H1 (cell line): ENCODE data around the gene SHC3. TPM values are rescaled to one million over a fixed set of nuclear protein-coding genes. Genes with fewer than 3 reads are reported as not detected.

Source experiments
- CTCF ChIA-PET: fragments of 300-600 bp; sonication (Branson Sonifier 250); formaldehyde crosslinking; loops from one replicate; lab custom pipeline; 2021; ENCODE audit not compliant: partially characterized antibody; lab: Charles Lee
- POLR2A ChIA-PET: fragments of 300-600 bp; sonication (Branson Sonifier 250); formaldehyde crosslinking; loops from one replicate; lab custom pipeline; 2021; ENCODE audit warnings: inconsistent platforms; ENCODE audit not compliant: partially characterized antibody; lab: Charles Lee
- DNase-seq, 2 experiments: peaks; one replicate each; pipeline versions ENCODE4 v3.0.0 to v3.0.0-alpha.2; 2010 to 2022; ENCODE audit warnings: low spot score in 2 of 2, low read depth in 1 of 2, mixed read lengths in 1 of 2
- FAIRE-seq: peaks from 2 replicates; lab custom pipeline; 2011; peaks lifted over from hg19 to GRCh38; lab: Jason Lieb, UNC
- H2AFZ ChIP-seq: 2 replicates; pipeline ENCODE4 v1.8.1; 2012; ENCODE audit warnings: low read length, inconsistent platforms
- H2AK5ac ChIP-seq: 2 replicates; pipeline ENCODE4 v1.6.1; 2013; ENCODE audit warnings: low read depth, low read length
- H2BK120ac ChIP-seq: replicated peaks from 2 replicates; pipeline ENCODE3; 2013; ENCODE audit warnings: low read depth, low read length, inconsistent platforms
- H2BK12ac ChIP-seq: 2 replicates; pipeline ENCODE4 v1.6.1; 2013; ENCODE audit warnings: low read depth, low read length
- H2BK15ac ChIP-seq: 2 replicates; pipeline ENCODE4 v1.6.1; 2013; ENCODE audit warnings: low read length
- H2BK20ac ChIP-seq: 2 replicates; pipeline ENCODE4 v1.6.1; 2013; ENCODE audit warnings: low read length
- H2BK5ac ChIP-seq: 2 replicates; pipeline ENCODE4 v1.6.1; 2013; ENCODE audit warnings: low read depth, low read length
- H3K14ac ChIP-seq: 2 replicates; pipeline ENCODE4 v1.6.1; 2013; ENCODE audit warnings: inconsistent platforms; ENCODE audit not compliant: insufficient read length
- H3K18ac ChIP-seq: 2 replicates; pipeline ENCODE4 v1.6.1; 2013; ENCODE audit warnings: low read length; ENCODE audit errors: extremely low read depth
- H3K23ac ChIP-seq: 2 replicates; pipeline ENCODE4 v1.6.1; 2013; ENCODE audit warnings: inconsistent platforms; ENCODE audit not compliant: insufficient read length
- H3K23me2 ChIP-seq: 2 replicates; pipeline ENCODE4 v1.6.1; 2013; ENCODE audit warnings: low read depth, low read length
- H3K27ac ChIP-seq: 2 replicates; pipeline ENCODE4 v1.6.1; 2011; ENCODE audit warnings: low read depth, low read length, inconsistent platforms
- H3K27me3 ChIP-seq, 4 experiments: replicated peaks in 1 of 4; 1 replicate in 1 of 4; 2 replicates in 3 of 4; pipeline versions ENCODE4 v1.6.1 to v1.8.1; 2011 to 2013; ENCODE audit warnings: low read length in 3 of 4, mild to moderate bottlenecking in 3 of 4, inconsistent platforms in 2 of 4, mixed read lengths in 2 of 4, moderate library complexity in 1 of 4; ENCODE audit not compliant: control insufficient read depth in 3 of 4, insufficient read depth in 3 of 4; ENCODE audit errors: extremely low read depth in 1 of 4
- H3K36me3 ChIP-seq, 4 experiments: 2 replicates each; pipeline versions ENCODE4 v1.6.1 to v1.8.1; 2011 to 2013; ENCODE audit warnings: mild to moderate bottlenecking in 4 of 4, low read length in 3 of 4, moderate library complexity in 2 of 4, control low read depth in 1 of 4, inconsistent platforms in 1 of 4; ENCODE audit not compliant: insufficient read depth in 4 of 4, control insufficient read depth in 2 of 4
- H3K4ac ChIP-seq: replicated peaks from 2 replicates; pipeline ENCODE3; 2013; ENCODE audit warnings: low read length, low read depth, mixed read lengths, inconsistent platforms; ENCODE audit not compliant: insufficient read length
- H3K4me1 ChIP-seq, 4 experiments: replicated peaks in 1 of 4; 1 replicate in 1 of 4; 2 replicates in 3 of 4; pipeline versions ENCODE4 v1.6.1 to v1.8.1; 2011 to 2013; ENCODE audit warnings: low read length in 3 of 4, inconsistent platforms in 2 of 4, mixed read lengths in 1 of 4; ENCODE audit not compliant: insufficient read depth in 4 of 4, control insufficient read depth in 3 of 4
- H3K4me2 ChIP-seq, 2 experiments: 2 replicates each; pipeline versions ENCODE4 v1.6.1 to v1.8.1; 2011 to 2013; ENCODE audit warnings: low read depth in 2 of 2, low read length in 2 of 2, control low read depth in 1 of 2, inconsistent platforms in 1 of 2, mild to moderate bottlenecking in 1 of 2; ENCODE audit not compliant: insufficient read depth in 1 of 2
- H3K4me3 ChIP-seq, 4 experiments: fragments of 200-600, 300-600 bp in 1 of 4; sonication (generic), shearing (Covaris generic), sonication (Bioruptor Twin) in 1 of 4; 2 replicates each; pipeline versions ENCODE4 v1.5.1 to v1.8.1; 2011 to 2016; ENCODE audit warnings: low read length in 4 of 4, low read depth in 3 of 4, control low read depth in 2 of 4, inconsistent platforms in 2 of 4, mild to moderate bottlenecking in 2 of 4, mixed read lengths in 1 of 4, moderate library complexity in 1 of 4; ENCODE audit not compliant: insufficient read depth in 2 of 4; ENCODE audit errors: extremely low read depth in 1 of 4
- H3K56ac ChIP-seq: replicated peaks from 2 replicates; pipeline ENCODE3; 2013; ENCODE audit warnings: low read depth, mild to moderate bottlenecking, mixed read lengths, low read length, inconsistent platforms; ENCODE audit not compliant: insufficient read length
- H3K79me1 ChIP-seq: 2 replicates; pipeline ENCODE4 v1.6.1; 2013; ENCODE audit warnings: low read depth, low read length, control low read depth
- H3K79me2 ChIP-seq, 2 experiments: 2 replicates each; pipeline versions ENCODE4 v1.6.1 to v1.8.1; 2012 to 2013; ENCODE audit warnings: low read length in 2 of 2, mild to moderate bottlenecking in 2 of 2, inconsistent platforms in 1 of 2; ENCODE audit not compliant: insufficient read depth in 2 of 2, control insufficient read depth in 1 of 2
- H3K9ac ChIP-seq, 4 experiments: replicated peaks in 1 of 4; 1 replicate in 1 of 4; 2 replicates in 3 of 4; pipeline versions ENCODE4 v1.6.1 to v1.8.1; 2011 to 2013; ENCODE audit warnings: low read depth in 3 of 4, low read length in 3 of 4, control low read depth in 2 of 4, mild to moderate bottlenecking in 2 of 4, moderate library complexity in 2 of 4, inconsistent platforms in 1 of 4; ENCODE audit errors: extremely low read depth in 1 of 4
- H3K9me3 ChIP-seq, 2 experiments: 2 replicates each; pipeline versions ENCODE4 v1.6.1 to v1.8.1; 2012 to 2013; ENCODE audit warnings: mild to moderate bottlenecking in 2 of 2, moderate library complexity in 2 of 2, control low read depth in 1 of 2, inconsistent platforms in 1 of 2, low read depth in 1 of 2, low read length in 1 of 2, mixed read lengths in 1 of 2; ENCODE audit not compliant: insufficient read depth in 2 of 2
- H4K20me1 ChIP-seq, 2 experiments: replicated peaks in 1 of 2; 2 replicates each; pipeline versions ENCODE3 to v1.8.1; 2011 to 2013; ENCODE audit warnings: inconsistent platforms in 2 of 2, low read length in 2 of 2, mild to moderate bottlenecking in 1 of 2; ENCODE audit not compliant: insufficient read depth in 2 of 2, control insufficient read depth in 1 of 2
- H4K5ac ChIP-seq: 2 replicates; pipeline ENCODE4 v1.6.1; 2013; ENCODE audit warnings: low read length, low read depth, mixed read lengths, inconsistent platforms; ENCODE audit not compliant: insufficient read length
- H4K8ac ChIP-seq: 2 replicates; pipeline ENCODE4 v1.8.0; 2013; ENCODE audit warnings: mild to moderate bottlenecking, moderate library complexity, low read length, inconsistent platforms; ENCODE audit not compliant: insufficient read depth; ENCODE audit errors: extremely low read depth
- H4K91ac ChIP-seq: replicated peaks from 2 replicates; pipeline ENCODE3; 2013; ENCODE audit warnings: low read length, mixed read lengths, inconsistent platforms; ENCODE audit not compliant: insufficient read length
- ATF2 ChIP-seq: IDR thresholded peaks from 2 replicates; pipeline ENCODE4 v1.6.1; 2012; ENCODE audit warnings: low read length, inconsistent platforms
- ATF3 ChIP-seq: IDR thresholded peaks from 2 replicates; pipeline ENCODE4 v1.6.1; 2011; ENCODE audit warnings: low read depth, mild to moderate bottlenecking, low read length; ENCODE audit not compliant: insufficient read depth
- BCL11A ChIP-seq, 2 experiments: IDR thresholded peaks; one replicate each; pipeline ENCODE4 v1.6.1; 2011; ENCODE audit warnings: low read depth in 2 of 2, low read length in 2 of 2, mild to moderate bottlenecking in 2 of 2
- EGR1 ChIP-seq: IDR thresholded peaks from 2 replicates; pipeline ENCODE4 v1.6.1; 2011; ENCODE audit warnings: low read depth, low read length, borderline replicate concordance
- GABPA ChIP-seq: IDR thresholded peaks from 2 replicates; pipeline ENCODE4 v1.6.1; 2011; ENCODE audit warnings: mild to moderate bottlenecking, low read length, moderate library complexity, borderline replicate concordance; ENCODE audit not compliant: insufficient read depth
- JUND ChIP-seq: IDR thresholded peaks from 2 replicates; pipeline ENCODE4 v1.6.1; 2011; ENCODE audit warnings: mild to moderate bottlenecking, improper control_type of control experiment, low read length
- RNF2 ChIP-seq: fragments of 200-900, 300-1000 bp; sonication (generic); IDR thresholded peaks from 2 replicates; pipeline ENCODE4 v1.7.1; 2016; ENCODE audit warnings: borderline replicate concordance, low read depth, mild to moderate bottlenecking, antibody characterized with exemption, low read length; ENCODE audit not compliant: poor library complexity, severe bottlenecking; ENCODE audit errors: missing control alignments
- TAF1 ChIP-seq: IDR thresholded peaks from 2 replicates; pipeline ENCODE4 v1.6.1; 2011; ENCODE audit warnings: mild to moderate bottlenecking, low read depth, low read length
- TCF12 ChIP-seq: IDR thresholded peaks from 2 replicates; pipeline ENCODE4 v1.6.1; 2011; ENCODE audit warnings: low read depth, mild to moderate bottlenecking, low read length
- WGBS, 2 experiments: shearing (Covaris generic) in 1 of 2; methylation state at CpG; one replicate each; pipeline versions ENCODE4 v1.1.6 to v1.1.7; 2013 to 2015; ENCODE audit warnings: low lambda C conversion rate in 2 of 2, mixed read lengths in 2 of 2, inconsistent platforms in 1 of 2, low coverage in 1 of 2, missing lambda C conversion rate in 1 of 2; ENCODE audit not compliant: insufficient replicate concordance in 2 of 2, insufficient coverage in 1 of 2, insufficient read length in 1 of 2; ENCODE audit errors: extremely low coverage in 1 of 2, missing lambda C conversion rate in 1 of 2; 5-methylcytosine and 5-hydroxymethylcytosine counted together
- polyA plus RNA-seq, 7 experiments: library from polyadenylated mRNA; depleted of rRNA in 3 of 7; stranded (reverse) in 5 of 7; unstranded in 2 of 7; fragments of >200 nt in 5 of 7; fragments of 200-250 nt in 2 of 7; gene quantifications; 1 replicate in 5 of 7; 2 replicates in 1 of 7; 4 replicates in 1 of 7; pipeline versions ENCODE4 v1.2.1 to v1.2.3, GENCODE V29; 2011 to 2013; ENCODE audit warnings: missing spikeins in 2 of 7, mixed read lengths in 2 of 7
- total RNA-seq: library from RNA; stranded (reverse); fragmentation: NEBNext Ultra II Directional; extraction: Animal tissue kit (Norgen Biotek cat#: 25700); gene quantifications from 2 replicates; pipeline ENCODE4 v1.2.1, GENCODE V29; 2021

Gene SHC3
- total and polyA plus RNA-seq, 2 of the 8 experiments (the other 6 are each of a cell fraction or from before 2014, with no cell fraction given), result 1.4 to 7.1 TPM

GRCh38 chr9:89015336-89015735 lies 163.3 kb downstream of the SHC3 start:
- Histone ChIP-seq H2BK12ac (no peak overlapping the region), H3K27ac (no peak overlapping the region), H3K4ac (no peak overlapping the region), H4K5ac (no peak overlapping the region), H3K56ac (no peak overlapping the region), H2BK15ac (no peak overlapping the region), H2BK120ac (no peak overlapping the region)
- TF ChIP-seq ATF3 (no peak), GABPA (no peak), TAF1 (no peak), BCL11A (IDR thresholded peaks at IDR 0.05; ENCODE audit: low read depth in 2 of 2, low read length in 2 of 2) (no peak), TCF12 (no peak), RNF2 (no peak), JUND (no peak), EGR1 (no peak), ATF2 (no peak)
- TF ChIP-seq, all 59 proteins: peak for 0
- Histone ChIP-seq H2BK5ac (no peak overlapping the region), H4K91ac (no peak overlapping the region), H2AFZ (no peak overlapping the region), H3K79me1 (no peaks in the 10 kb centered on the region), H3K27me3 (no peaks in the 10 kb centered on the region), H3K18ac (no peak overlapping the region), H3K14ac (no peak overlapping the region), H2BK20ac (no peak overlapping the region), H4K8ac (no peak overlapping the region), H3K4me1 (peaks cover 0 to 5% (median 2%) of the 10 kb centered on the region in 4 experiments; a peak in 2 of 7 replicates), H4K20me1 (no peaks in the 10 kb centered on the region), H3K9ac (no peak overlapping the region), H3K4me3 (no peak overlapping the region), H3K23ac (no peak overlapping the region), H3K4me2 (no peak overlapping the region), H3K79me2 (no peaks in the 10 kb centered on the region), H3K23me2 (no peaks in the 10 kb centered on the region), H2AK5ac (no peak overlapping the region), H3K36me3 (no peaks in the 10 kb centered on the region), H3K9me3 (no peaks in the 10 kb centered on the region)
- FAIRE-seq (no peak), DNase-seq (no peak)
- ChIA-PET POLR2A (no interaction called here), CTCF (interaction anchor here (0.6 kb wide), 1 partner anchor 9 kb away, joined by 3 read pairs; no protein-coding TSS in a partner anchor)
- WGBS, 2 experiments, result 100% methylated on average over 2 of the region's 2 CpGs; no CpG with 5 or more reads in 1 of the 2 experiments
